Activated CD4-positive, alpha-beta T cell treated with anti-CD3 and anti-CD28 coated beads, Interleukin-2, Interleukin-4, amounts not matched to agents 100 ng/mL and 50 ng/mL, durations not matched to agents 16 hours and 8 hours (primary cell): ENCODE measurements around the gene ARHGAP44.

Experiments
- DNase-seq: peaks from one replicate; pipeline ENCODE4 v3.0.0-alpha.2; 2020; ENCODE audit warnings: low spot score

Gene ARHGAP44, protein sequence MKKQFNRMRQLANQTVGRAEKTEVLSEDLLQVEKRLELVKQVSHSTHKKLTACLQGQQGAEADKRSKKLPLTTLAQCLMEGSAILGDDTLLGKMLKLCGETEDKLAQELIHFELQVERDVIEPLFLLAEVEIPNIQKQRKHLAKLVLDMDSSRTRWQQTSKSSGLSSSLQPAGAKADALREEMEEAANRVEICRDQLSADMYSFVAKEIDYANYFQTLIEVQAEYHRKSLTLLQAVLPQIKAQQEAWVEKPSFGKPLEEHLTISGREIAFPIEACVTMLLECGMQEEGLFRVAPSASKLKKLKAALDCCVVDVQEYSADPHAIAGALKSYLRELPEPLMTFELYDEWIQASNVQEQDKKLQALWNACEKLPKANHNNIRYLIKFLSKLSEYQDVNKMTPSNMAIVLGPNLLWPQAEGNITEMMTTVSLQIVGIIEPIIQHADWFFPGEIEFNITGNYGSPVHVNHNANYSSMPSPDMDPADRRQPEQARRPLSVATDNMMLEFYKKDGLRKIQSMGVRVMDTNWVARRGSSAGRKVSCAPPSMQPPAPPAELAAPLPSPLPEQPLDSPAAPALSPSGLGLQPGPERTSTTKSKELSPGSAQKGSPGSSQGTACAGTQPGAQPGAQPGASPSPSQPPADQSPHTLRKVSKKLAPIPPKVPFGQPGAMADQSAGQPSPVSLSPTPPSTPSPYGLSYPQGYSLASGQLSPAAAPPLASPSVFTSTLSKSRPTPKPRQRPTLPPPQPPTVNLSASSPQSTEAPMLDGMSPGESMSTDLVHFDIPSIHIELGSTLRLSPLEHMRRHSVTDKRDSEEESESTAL

DNA sequence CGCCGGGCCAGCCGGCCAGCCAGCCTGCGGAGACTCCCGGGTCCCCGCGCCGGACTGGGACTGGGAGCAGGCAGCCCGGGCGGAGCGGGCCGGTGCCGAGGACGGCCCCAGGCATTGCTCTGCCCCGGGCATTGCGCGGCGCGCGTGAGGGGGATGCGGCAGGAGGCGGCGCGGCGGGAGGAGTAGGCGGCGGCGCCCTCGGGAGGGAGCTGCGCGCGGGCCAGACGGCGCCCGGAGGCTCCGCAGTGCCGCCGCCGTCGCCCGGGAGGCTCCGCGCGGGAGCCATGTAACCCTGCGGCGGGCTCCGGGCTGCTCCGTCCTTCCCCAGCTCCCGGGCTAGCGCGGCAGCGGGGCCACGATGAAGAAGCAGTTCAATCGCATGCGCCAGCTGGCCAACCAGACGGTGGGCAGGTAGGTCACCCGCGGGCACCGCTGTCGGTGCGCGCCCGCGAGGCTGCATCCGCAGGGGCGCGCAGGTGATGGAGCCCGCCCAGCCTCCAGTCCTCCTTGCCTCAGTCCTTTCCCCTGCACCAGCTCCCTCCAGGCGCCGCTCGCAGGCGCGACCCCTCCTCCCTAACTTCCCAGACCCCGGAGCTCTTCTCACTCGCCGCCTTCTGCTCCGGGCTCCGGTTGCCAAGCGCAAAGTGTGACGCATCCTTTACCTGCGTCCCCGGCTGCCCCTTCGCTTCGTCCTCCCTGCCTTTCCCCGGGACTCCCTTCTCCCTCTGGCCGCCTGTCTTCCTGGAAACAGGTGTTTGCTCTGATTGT is at the start of gene ARHGAP44:
Gene ARHGAP44, plus strand, starts transcription at position 18 of the 768 bp plus-strand sequence. Its CDS starts 341 bp downstream, at position 359.
- DNase-seq: no peak

DNA sequence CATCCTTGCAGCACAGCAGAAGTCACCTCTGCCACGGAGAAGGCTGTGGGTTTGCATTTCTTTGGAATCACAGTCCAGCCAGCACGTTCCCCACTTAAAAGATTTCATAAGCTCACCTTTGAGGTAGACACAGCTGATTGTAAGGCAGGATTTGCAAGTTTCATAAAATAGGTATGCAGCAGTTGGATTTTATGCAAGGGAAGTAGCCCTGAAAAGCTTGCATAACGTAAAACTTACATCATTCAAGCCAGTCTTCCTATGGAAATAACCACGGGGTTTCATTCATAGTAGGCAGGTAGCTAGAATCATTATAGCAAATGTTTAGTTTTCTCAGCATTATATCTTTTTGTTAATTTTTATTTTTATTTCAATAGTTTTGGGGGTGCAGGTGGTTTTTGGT is 49.8 kb upstream of the ARHGAP44 start:
- DNase-seq: no peak

DNA sequence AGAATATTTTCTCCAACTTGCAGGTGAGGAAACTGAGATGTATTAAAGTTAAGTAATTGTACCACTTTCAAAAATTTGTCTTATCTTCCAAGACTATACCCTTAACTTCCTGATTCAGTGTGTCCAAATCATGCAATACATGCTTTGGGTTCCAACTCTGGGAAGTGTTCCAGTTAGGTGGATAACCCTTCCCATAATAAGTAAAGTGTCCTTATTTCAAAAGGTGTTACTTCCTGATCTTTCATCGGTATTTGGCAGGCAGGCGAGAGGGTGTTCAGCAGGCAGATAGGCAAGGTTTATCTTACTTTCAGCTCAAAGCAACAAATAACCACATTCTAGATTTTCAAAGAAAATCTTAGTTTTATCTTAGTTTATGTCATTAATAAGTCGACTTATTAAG is 46.3 kb upstream of the ARHGAP44 start:
- DNase-seq: no peak

DNA sequence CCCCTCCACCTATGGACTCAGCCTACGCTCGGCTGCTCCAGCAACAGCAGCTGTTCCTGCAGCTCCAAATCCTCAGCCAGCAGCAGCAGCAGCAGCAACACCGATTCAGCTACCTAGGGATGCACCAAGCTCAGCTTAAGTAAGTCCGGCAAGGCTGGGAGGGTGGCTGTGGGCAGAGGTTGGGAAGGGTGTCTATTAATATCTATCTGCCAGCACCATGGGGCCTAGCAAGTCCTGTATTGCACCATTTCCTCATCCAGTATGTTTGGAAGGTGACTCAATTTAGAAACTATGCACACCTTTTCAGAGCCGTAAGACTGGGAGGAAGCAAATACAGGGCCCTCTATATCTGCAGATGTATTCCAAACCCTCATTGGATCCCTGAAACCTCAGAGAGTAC is 45.0 kb upstream of the ARHGAP44 start:
- no peak for DNase-seq

DNA sequence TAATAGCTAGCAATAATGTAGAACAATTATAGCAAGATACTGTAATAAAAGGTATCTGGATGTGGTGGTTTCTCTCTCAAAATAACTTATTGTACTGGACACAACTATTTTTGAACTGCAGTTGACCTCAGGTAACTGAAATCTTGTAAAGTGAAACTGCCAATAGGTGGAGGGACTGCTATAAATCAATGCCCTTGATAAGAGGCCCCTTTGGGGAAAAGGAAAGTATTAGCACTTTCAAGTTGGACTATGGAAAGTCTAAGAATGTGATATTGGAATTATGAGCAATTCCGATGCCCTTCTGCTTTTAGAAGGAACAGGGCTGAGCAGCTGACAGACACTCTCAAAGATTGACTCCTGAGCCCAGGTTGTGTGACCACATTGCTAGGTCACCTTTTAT is 44.5 kb upstream of the ARHGAP44 start:
- DNase-seq: no peak

DNA sequence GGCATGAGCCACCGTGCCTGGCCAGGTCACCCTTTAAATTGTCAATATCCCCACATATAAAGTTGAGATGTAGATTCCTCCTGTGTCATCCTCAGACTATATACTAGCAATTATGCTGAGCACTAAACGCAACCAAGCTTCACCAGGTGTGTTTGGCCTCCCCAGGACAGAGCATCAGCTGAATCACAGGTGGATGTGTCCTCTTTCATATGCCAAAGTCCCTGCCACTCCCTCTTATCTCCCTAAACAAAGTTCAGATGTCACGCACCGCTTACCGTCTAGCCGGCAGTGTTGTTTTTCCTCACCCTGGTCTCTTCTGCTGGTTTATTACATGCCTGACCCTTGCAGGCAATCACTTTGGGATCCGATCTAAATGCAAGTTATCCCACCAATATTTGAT is 43.8 kb upstream of the ARHGAP44 start:
- DNase-seq: no peak

DNA sequence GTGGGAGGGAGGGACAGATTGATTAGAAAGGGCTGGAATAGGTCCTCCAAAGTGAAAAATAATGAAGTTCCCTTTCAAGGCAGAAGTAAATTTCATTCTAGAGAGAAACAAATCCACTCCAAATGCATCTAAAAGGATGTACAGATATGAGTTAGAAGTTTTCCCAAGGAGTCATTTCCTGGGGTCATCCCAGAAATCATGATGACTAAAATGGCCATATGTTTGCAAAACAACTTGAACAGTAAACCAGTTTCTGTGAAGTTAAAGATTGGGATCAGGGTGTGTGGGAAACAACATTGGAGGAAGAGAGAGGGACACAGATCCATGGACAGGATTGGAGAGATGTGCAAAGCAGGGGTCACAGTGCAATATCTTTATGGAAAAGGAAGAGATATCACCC is 32.5 kb upstream of the ARHGAP44 start:
- DNase-seq: no peak

DNA sequence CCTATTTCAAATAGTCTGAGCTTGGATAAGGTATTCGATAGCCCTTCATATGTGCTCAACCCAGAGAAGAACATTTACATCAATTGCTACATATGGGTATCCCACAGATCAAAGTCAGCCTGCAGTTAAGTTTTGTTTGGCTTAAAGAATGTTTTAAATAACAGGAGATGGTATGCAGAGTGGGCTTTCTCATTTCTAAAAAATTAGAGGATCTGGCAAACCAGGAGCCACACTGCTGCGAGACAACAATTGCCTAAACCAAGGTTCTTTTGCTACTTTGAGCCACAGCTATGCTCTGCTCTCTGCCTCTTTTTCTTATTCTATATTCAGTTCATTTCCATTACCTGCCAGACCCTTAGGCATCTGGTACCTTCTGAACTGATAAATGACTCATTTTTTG is 30.2 kb upstream of the ARHGAP44 start:
- no peak for DNase-seq

DNA sequence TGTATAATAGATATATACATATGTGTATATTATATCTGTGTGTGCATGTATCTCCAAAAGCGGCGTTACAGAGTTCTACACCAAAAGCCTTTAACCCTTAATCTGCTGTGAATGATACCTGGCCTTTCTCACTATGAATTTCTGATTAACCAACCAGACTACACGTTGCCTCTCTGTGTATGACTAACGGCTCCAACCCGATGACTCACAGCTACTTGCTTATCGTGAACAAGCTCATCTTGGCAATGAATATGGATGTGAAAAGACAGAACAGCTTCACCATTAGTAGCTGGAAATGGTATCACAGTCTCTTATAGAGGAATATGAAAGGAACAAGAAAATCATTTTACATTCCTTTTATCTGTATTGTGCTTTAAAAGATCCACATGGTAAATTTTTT is 23.8 kb upstream of the ARHGAP44 start:
- DNase-seq: no peak

DNA sequence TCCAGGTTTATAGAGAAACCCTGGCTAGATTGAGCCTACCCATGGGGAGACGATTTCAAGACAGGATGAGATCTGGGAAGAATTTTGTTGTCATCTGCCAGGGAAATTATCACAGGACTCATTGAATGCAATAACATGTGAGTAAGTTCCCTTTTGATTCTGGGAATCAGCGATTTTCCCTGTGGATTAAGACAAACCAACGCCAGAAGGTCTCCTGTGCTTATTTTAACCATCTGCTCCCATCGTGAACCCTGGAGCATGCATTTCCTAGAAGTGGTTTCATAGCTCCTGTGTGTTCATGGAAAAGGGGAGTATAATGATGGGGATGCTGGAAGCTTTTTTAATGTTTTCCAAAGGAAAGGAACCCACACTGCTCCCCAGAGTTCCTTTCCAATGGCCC is 21.0 kb upstream of the ARHGAP44 start:
- no peak for DNase-seq

DNA sequence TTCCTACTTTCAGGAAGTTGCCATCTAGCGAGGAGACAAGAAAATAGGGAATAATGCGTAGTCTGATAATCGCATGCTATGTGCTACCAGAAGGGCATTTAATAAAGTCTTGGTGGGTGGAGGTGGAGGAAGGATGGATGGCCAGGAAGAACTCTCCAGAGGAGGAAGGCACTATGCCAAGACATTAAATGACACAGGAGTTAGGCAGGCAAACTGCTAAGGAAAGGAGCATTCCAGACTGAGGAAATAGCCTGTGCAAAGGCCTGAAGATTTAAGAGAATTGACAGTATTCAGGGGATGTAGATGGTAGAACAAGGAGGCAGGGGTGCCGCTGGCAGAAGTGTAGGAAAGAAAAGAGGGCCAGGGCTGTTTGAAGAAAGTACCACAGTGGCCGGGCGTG is 19.3 kb upstream of the ARHGAP44 start:
- DNase-seq: no peak

DNA sequence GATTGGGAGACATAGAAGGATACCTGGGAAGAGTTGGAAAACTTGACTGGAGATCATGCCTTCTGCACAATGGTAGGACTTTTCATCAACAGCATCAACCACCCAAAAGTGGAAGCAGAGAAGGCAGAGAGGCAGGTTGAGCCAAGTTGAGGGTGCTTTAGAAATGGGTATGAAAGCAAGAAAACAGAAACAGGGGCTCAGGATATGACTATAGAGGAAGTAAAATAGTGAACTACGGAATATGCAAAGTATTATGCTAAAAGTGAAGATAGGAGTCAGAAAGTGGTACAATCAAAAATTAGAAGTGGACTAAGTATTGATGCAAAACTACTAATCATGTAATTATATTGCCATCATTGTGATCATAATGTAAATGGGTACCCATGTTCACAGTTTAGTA is 16.1 kb upstream of the ARHGAP44 start:
- DNase-seq: no peak

DNA sequence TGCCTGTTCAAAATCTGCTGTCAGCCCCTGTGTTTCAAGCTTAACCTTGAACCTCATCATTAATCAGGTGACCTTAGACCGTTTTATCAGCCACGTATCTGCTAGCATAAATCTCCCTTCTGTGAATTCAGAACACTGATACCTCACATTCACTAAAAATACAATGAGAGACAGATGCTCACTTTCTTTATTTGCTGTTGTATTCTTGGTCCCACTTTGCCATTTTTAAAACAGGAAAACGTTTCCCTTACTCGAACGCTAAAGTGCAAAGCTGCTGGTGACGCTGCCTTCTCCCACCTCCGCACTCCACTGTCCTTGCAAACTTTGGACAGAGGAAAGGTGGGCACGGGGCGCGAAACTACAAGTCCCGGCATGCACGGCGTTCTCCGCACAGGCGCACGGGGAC is 220 bp upstream of the ARHGAP44 start:
- DNase-seq: peak; percentile 27

DNA sequence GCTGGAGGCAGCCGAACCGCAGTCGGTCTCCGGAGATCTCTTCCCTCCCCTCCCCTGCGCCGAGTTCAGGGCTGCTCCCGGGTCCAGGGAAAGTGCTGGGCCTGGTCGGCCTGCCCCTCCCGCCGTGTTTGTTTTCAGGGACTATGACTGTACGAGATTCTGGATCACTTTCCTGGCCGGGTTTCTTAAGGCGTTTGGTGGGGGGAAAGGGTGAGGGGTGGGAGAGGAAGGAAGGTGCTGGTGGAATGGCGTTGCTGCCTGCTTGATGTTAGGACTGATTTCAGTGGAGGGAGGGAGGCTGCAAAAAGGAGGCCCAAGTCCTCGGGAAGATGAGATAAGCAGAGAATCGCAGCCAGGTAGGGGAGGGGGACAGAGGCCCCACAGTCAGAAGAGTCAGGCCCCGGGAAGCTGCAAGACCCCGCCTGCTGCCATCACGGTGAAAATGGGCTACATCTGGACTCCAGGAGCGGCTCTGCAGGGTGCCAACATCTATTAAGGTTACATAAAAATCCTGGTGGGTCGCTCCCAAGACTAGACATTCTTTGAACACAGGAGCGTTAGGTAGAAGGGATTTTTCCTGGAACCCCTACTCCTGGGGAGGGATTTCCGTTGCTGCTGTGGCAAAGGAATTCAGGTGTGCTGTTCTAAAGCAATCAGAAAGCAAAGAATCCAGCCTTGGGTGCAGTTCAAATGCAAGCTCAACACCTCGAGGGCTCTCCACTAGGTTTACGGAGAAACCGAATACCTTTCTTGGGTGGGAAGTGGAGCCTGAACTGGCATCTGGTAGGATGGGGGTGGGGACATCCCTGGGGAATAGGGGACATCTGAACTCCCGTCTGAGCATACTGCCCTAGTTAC is 1.2 kb downstream of the ARHGAP44 start:
- DNase-seq: no peak

DNA sequence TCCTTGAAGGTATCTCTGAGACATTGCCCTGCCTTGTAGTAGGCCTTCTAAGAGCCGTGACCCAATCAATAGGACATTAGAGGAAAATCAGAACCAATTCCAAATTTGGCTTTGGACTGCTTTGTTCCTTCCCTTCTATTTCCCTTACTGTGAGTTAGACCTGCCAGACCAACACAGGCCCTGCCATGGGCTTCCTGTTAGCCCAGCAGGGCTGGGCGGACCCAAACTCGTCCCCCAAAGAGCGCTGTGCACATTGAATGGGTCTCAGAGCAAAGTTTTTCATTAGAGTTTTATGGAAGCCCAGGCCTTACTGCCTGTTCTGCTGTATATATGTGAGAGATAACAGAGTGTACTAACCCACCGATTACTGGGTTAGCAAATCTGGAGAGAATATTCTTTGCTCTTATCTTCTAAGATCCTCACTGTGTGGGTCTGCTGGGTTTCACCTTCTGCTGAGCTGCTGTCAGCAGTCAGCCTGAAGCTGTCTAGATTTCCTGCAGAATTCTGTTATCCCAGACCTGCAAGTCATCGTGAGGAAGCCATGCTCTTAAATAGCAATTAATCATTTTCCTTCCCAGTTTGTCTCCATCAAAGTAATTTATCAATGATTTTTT is 5.7 kb downstream of the ARHGAP44 start:
- DNase-seq: no peak

DNA sequence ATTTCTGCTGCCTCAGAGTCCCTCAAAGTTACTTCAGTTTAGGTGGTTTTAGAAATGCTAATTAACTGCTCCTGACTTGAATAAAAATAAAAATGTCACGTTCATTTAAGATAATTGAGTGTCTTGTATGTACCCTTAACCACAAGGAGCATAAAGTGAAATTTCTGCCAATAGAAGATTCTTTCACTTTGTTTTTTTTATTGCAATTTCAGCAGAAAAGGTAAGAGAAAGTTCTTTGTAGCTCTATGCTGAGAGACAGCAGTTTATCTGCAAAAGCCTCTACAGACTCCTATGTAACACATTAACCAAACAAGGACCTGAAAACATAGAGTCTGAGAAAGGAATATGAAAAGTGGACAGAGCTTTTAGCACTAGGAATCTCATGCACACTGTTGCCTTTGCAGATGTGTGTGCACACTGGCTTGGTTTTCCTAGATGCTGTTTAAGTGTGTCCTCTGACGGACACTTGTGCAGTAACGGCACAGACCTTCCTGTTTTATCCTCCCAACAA is 11.6 kb downstream of the ARHGAP44 start:
- DNase-seq: no peak

DNA sequence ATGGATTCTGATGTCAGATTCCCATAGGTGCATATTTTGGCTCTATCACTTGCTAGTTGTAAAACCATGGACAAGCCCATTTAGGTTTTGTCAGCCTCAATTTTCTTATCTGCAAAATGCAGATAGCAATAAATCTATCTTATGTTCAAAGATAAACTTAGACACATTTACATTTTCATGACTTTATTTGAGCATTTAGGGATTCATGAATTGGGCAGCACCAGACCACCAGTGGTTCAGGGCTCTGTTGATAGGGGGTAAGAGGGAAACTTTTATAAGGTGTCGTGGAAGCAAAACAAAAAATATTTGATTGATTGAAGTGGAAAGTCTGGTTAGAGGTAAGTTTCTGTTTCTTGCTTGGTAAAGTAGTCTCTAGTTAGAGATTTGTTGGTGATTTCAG is 17.3 kb downstream of the ARHGAP44 start:
- DNase-seq: no peak

DNA sequence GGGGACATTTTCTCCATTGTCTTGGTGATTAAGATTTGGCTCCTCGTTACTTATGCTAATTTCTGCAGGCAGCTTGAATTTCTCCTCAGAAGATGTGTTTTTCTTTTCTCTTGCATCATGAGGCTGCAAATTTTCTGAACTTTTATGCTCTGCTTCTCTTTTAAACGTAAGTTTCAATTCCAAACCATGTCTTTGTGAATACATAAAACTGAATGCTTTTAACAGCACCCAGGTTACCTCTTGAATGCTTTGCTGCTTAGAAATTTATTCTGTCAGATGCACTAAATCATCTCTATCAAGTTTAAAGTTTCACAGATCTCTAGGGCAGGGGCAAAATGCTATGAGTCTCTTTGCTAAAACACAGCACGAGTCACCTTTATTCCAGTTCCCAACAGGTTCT is 19.4 kb downstream of the ARHGAP44 start:
- no peak for DNase-seq

DNA sequence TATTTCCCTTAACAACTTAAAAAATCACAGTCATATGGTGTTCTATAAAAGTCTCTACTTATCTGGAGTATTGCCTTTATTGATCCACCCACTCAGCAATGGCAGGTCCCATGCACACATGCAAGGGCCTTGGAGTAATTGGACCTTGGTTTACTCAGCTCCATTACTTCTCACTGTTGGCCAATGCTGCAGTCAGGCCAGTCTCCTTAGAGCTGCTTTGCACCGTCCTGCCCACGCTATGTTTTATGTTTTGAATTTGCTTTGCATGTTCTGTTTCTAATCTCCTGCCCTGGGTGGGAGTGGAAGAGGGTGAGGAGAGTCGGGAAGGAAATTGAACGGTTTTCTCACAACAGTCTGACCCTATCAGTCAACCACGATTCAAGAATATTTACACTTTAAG is 23.6 kb downstream of the ARHGAP44 start:
- DNase-seq: no peak

DNA sequence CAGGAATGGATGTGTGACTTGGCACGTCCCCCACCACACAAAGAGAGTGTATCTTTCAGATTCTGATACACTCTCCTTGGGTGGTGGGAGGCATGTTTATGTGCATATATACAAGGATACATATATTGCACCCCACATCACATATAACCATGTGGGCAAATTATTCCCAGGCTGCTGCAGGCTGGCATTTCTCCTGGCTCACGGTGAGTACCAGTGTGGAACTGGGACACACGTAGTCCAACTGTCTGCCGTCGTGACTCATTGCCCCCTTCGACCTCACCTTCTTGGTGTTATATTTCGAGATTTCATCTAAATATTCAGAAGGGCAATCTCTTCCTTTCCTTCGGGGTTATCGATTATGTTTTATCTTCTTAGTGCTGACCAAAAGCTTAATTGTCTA is 24.4 kb downstream of the ARHGAP44 start:
- DNase-seq: no peak

DNA sequence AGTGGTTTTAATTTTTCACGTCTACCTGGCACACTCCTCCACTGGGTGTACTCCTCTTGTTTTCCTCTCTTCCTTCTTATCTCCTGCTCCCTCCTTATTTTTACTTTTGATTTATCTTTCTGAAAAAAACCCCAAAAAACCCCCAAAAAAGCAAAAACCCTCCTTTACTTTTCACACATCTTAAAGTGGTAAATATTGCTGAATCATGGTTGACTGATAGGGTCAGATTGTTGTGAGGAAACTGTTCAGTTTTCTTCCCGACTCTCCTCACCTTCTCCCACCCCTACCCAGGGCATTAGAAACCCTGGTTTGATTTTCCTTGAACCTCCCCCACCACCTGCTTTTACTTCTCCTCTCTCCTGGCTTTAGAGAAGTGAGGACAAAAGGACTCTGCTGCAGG is 25.4 kb downstream of the ARHGAP44 start:
- DNase-seq: no peak
